Endodermal cell (in vitro differentiated cells): ENCODE measurements around the gene FCHSD1. TPM values are rescaled to one million over a fixed set of nuclear protein-coding genes. Genes with fewer than 3 reads are reported as not detected.

Experiments
- DNase-seq: peaks from one replicate; pipeline ENCODE4 v3.0.0-alpha.2; 2017
- H3K27ac ChIP-seq: 2 replicates; pipeline ENCODE4 v1.5.1; 2013; ENCODE audit warnings: mild to moderate bottlenecking, low read depth, low read length, moderate library complexity
- H3K27me3 ChIP-seq: 2 replicates; pipeline ENCODE4 v1.6.1; 2013; ENCODE audit warnings: mild to moderate bottlenecking, low read length, moderate library complexity; ENCODE audit not compliant: insufficient read depth, control insufficient read depth, poor library complexity, severe bottlenecking
- H3K36me3 ChIP-seq: 2 replicates; pipeline ENCODE4 v1.7.0; 2013; ENCODE audit warnings: mild to moderate bottlenecking, low read length, moderate library complexity; ENCODE audit not compliant: control insufficient read depth, insufficient read depth
- H3K4me1 ChIP-seq: one replicate; pipeline ENCODE4 v1.7.0; 2013; ENCODE audit warnings: low read length; ENCODE audit not compliant: control insufficient read depth, insufficient read depth
- H3K4me3 ChIP-seq: 2 replicates; pipeline ENCODE4 v1.5.1; 2013; ENCODE audit warnings: mild to moderate bottlenecking, low read length, moderate library complexity
- H3K9ac ChIP-seq: 2 replicates; pipeline ENCODE4 v1.6.1; 2013; ENCODE audit warnings: mild to moderate bottlenecking, low read length, moderate library complexity; ENCODE audit not compliant: poor library complexity, severe bottlenecking; ENCODE audit errors: extremely low read depth
- H3K9me3 ChIP-seq: 2 replicates; pipeline ENCODE4 v1.6.1; 2013; ENCODE audit warnings: mild to moderate bottlenecking, low read length, moderate library complexity; ENCODE audit not compliant: control insufficient read depth
- H3K27ac Mint-ChIP-seq: 2 replicates; pipeline ENCODE4 v1.8.0; 2020; ENCODE audit warnings: mixed read lengths
- H3K27me3 Mint-ChIP-seq: 2 replicates; pipeline ENCODE4 v1.8.0; 2021; ENCODE audit warnings: mild to moderate bottlenecking, mixed read lengths; ENCODE audit not compliant: insufficient read depth
- H3K36me3 Mint-ChIP-seq: 2 replicates; pipeline ENCODE4 v1.8.0; 2020; ENCODE audit warnings: low read depth, mixed read lengths
- H3K4me1 Mint-ChIP-seq: 2 replicates; pipeline ENCODE4 v1.8.0; 2020; ENCODE audit warnings: mixed read lengths
- H3K4me3 Mint-ChIP-seq: 2 replicates; pipeline ENCODE4 v1.8.0; 2020; ENCODE audit warnings: mild to moderate bottlenecking, moderate library complexity, mixed read lengths
- H3K9me3 Mint-ChIP-seq: 2 replicates; pipeline ENCODE4 v1.8.0; 2020; ENCODE audit warnings: mild to moderate bottlenecking, mixed read lengths
- CTCF ChIP-seq: fragments of 200-600 bp; sonication (generic); conservative IDR thresholded peaks from 2 replicates; pipeline ENCODE4 v1.5.0; 2021; ENCODE audit warnings: antibody characterized with exemption, mild to moderate bottlenecking
- WGBS, 2 experiments: methylation state at CpG; one replicate each; pipeline versions ENCODE4 v1.1.5 to v1.1.7; 2013; ENCODE audit warnings: missing lambda C conversion rate in 2 of 2, mixed read lengths in 1 of 2; ENCODE audit not compliant: insufficient coverage in 1 of 2, insufficient read length in 1 of 2; 5-methylcytosine and 5-hydroxymethylcytosine counted together
- total RNA-seq, 2 donors: library from RNA; stranded (reverse); fragmentation: NEBNext Ultra II Directional in 1 of 2; extraction: Animal tissue kit (Norgen Biotek cat#: 25700) in 1 of 2; gene quantifications; 2 replicates in 1 of 2; 3 replicates in 1 of 2; pipeline ENCODE4 v1.2.1, GENCODE V29; 2021

Gene FCHSD1
- total RNA-seq, 2 donors from 2014 or later: 34.8 to 41.7 TPM

GRCh38 chr5:141618030-141618803 is 33.0 kb downstream of the FCHSD1 start:
- Mint-ChIP-seq H3K27me3 (no peaks in the 10 kb centered on the region), H3K36me3 (peaks cover 19% of the 10 kb centered on the region), H3K9me3 (no peaks in the 10 kb centered on the region), H3K4me3 (peak overlapping the region; percentile 94), H3K4me1 (peaks cover 37% of the 10 kb centered on the region), H3K27ac (peak overlapping the region; percentile 97)
- Histone ChIP-seq H3K36me3 (peaks cover 37% of the 10 kb centered on the region), H3K27me3 (no peaks in the 10 kb centered on the region), H3K4me1 (peaks cover 9% of the 10 kb centered on the region), H3K27ac (peak overlapping the region; percentile 58), H3K9ac (peak overlapping the region; percentile 90), H3K4me3 (peak overlapping the region; percentile 83), H3K9me3 (no peaks in the 10 kb centered on the region)
- peak; percentile 90 for DNase-seq
- no peak for TF ChIP-seq CTCF
- 0% methylated on average over 14 to 36 of the region's 36 CpGs for WGBS, 2 experiments

- no peak for TF ChIP-seq CTCF
- DNase-seq: no peak
- no peaks in the 10 kb centered on the region for H3K27me3 ChIP-seq
- Mint-ChIP-seq H3K36me3 (peaks cover 17% of the 10 kb centered on the region), H3K4me1 (peaks cover 41% of the 10 kb centered on the region), H3K27ac (peak overlapping the region; percentile 97), H3K27me3 (no peaks in the 10 kb centered on the region), H3K4me3 (peak overlapping the region; percentile 94), H3K9me3 (no peaks in the 10 kb centered on the region)
- H3K36me3 ChIP-seq: peaks cover 31% of the 10 kb centered on the region
- 35% methylated on average over 9 of the region's 9 CpGs; no CpG with 5 or more reads in 1 of the 2 experiments for WGBS, 2 experiments
- H3K27ac ChIP-seq: no peak overlapping the region
- H3K4me3 ChIP-seq: peak overlapping the region; percentile 83
- peaks cover 9% of the 10 kb centered on the region for H3K4me1 ChIP-seq
- H3K9ac ChIP-seq: peak overlapping the region; percentile 90
- H3K9me3 ChIP-seq: no peaks in the 10 kb centered on the region
These were observed 33.6 kb downstream of the FCHSD1 start for GRCh38 chr5:141617682-141618029.

GRCh38 chr5:141617128-141617527 is 34.1 kb downstream of the FCHSD1 start:
- TF ChIP-seq CTCF: no peak
- no peak overlapping the region for H3K27ac ChIP-seq
- H3K4me1 Mint-ChIP-seq: peaks cover 41% of the 10 kb centered on the region
- no peaks in the 10 kb centered on the region for H3K27me3 ChIP-seq
- H3K9me3 Mint-ChIP-seq: no peaks in the 10 kb centered on the region
- H3K27ac Mint-ChIP-seq: peak overlapping the region; percentile 97
- H3K4me3 Mint-ChIP-seq: peak overlapping the region; percentile 94
- H3K9me3 ChIP-seq: no peaks in the 10 kb centered on the region
- H3K4me1 ChIP-seq: peaks cover 9% of the 10 kb centered on the region
- no peak for DNase-seq
- 81% methylated on average over 2 of the region's 2 CpGs; no CpG with 5 or more reads in 1 of the 2 experiments for WGBS, 2 experiments
- H3K36me3 ChIP-seq: peaks cover 28% of the 10 kb centered on the region
- H3K4me3 ChIP-seq: peak overlapping the region; percentile 83
- H3K36me3 Mint-ChIP-seq: peaks cover 12% of the 10 kb centered on the region
- no peaks in the 10 kb centered on the region for H3K27me3 Mint-ChIP-seq
- peak overlapping the region; percentile 90 for H3K9ac ChIP-seq
